Measurements from ENCODE around the gene LRRIQ1. TPM values are rescaled to one million over a fixed set of nuclear protein-coding genes. Genes with fewer than 3 reads are reported as not detected.

Gene LRRIQ1
- total RNA-seq, 1 experiment from 2014 or later, result 3.4 TPM

DNA sequence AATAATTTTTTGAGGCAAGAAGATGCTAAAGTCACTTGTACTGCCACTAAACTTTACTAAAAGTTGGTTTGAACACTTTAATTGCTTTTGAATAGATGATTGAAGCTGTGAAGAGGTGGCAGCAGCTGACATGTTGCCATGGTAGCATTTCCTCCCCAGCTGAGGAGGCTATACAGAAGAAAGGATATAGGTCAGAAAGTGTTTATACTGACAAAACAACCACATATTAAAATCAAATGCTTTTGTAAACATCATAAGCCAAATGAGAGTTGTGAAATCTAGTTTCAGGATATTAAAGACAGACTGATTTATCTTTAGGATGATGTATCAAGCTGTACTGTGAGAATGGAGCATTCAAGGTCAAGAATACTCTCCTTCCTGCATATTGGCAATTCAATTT is 41.7 kb upstream of the LRRIQ1 start:
- no peaks in the 10 kb centered on the region for H3K27me3 ChIP-seq (replicated peaks; ENCODE audit: insufficient read depth, low read depth, low read length, poor library complexity)
- BruUV-seq (replicated peaks), result no TSS peak
- no peak for TF ChIP-seq EZH2 (IDR thresholded peaks at IDR 0.05; ENCODE audit: borderline replicate concordance, low read depth, low read length, poor library complexity, severe bottlenecking)
- TF ChIP-seq, protein P1, sequence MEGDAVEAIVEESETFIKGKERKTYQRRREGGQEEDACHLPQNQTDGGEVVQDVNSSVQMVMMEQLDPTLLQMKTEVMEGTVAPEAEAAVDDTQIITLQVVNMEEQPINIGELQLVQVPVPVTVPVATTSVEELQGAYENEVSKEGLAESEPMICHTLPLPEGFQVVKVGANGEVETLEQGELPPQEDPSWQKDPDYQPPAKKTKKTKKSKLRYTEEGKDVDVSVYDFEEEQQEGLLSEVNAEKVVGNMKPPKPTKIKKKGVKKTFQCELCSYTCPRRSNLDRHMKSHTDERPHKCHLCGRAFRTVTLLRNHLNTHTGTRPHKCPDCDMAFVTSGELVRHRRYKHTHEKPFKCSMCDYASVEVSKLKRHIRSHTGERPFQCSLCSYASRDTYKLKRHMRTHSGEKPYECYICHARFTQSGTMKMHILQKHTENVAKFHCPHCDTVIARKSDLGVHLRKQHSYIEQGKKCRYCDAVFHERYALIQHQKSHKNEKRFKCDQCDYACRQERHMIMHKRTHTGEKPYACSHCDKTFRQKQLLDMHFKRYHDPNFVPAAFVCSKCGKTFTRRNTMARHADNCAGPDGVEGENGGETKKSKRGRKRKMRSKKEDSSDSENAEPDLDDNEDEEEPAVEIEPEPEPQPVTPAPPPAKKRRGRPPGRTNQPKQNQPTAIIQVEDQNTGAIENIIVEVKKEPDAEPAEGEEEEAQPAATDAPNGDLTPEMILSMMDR (conservative IDR thresholded peaks at IDR 0.05; ENCODE audit: low read depth, low read length), result no peak
- H3K36me3 ChIP-seq (ENCODE audit: insufficient read depth, low read length, poor library complexity, severe bottlenecking), result no peaks in the 10 kb centered on the region
- CTCF ChIA-PET, result no interaction called here
- POLR2A ChIA-PET (ENCODE audit: low non-redundant PET), result no interaction called here
- no peak overlapping the region for H3K4me3 ChIP-seq (ENCODE audit: low read depth, low read length, poor library complexity, severe bottlenecking)
- H3K27ac ChIP-seq (ENCODE audit: low read depth, low read length, poor library complexity, severe bottlenecking), result no peak overlapping the region
- no peaks in the 10 kb centered on the region for H3K9me3 ChIP-seq (ENCODE audit: low read depth, low read length, poor library complexity, severe bottlenecking)
- peak; percentile 40 for DNase-seq (ENCODE audit: low spot score)
- H3K4me1 ChIP-seq (ENCODE audit: insufficient read depth, low read length, poor library complexity, severe bottlenecking), result peaks cover 10% of the 10 kb centered on the region
- intact Hi-C loops (cut with micrococcal nuclease; ENCODE audit: unreplicated experiment), result no loop called here

DNA sequence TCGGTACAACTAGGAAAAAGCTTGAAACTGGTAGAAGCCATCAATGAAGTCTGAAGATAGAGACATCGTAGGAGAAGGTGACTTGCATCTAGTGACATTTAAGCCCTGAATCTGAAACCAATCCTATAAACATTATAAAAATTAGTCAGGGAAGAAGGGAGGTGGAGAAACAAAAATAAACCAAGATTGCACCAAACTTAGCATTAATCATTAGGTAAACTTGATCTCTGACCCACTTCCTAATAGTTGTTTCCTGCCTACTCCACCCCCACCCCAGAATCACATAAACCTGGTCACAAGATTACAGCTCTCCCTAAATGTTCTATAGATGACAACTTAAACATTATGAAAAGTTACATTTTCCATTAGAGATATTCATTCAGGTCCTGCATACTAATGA is 40.5 kb upstream of the LRRIQ1 start:
- ChIA-PET CTCF (no interaction called here), POLR2A (ENCODE audit: low non-redundant PET) (no interaction called here)
- no peak overlapping the region for H3K27ac ChIP-seq (ENCODE audit: low read depth, low read length, poor library complexity, severe bottlenecking)
- no peaks in the 10 kb centered on the region for H3K27me3 ChIP-seq (replicated peaks; ENCODE audit: insufficient read depth, low read depth, low read length, poor library complexity)
- intact Hi-C loops (cut with micrococcal nuclease; ENCODE audit: unreplicated experiment), result no loop called here
- BruUV-seq (replicated peaks), result no TSS peak
- H3K9me3 ChIP-seq (ENCODE audit: low read depth, low read length, poor library complexity, severe bottlenecking), result no peaks in the 10 kb centered on the region
- H3K4me3 ChIP-seq (ENCODE audit: low read depth, low read length, poor library complexity, severe bottlenecking), result no peak overlapping the region
- DNase-seq (ENCODE audit: low spot score), result no peak
- no peak for TF ChIP-seq EZH2 (IDR thresholded peaks at IDR 0.05; ENCODE audit: borderline replicate concordance, low read depth, low read length, poor library complexity, severe bottlenecking)
- TF ChIP-seq, protein P1 (conservative IDR thresholded peaks at IDR 0.05; ENCODE audit: low read depth, low read length), result no peak
- peaks cover 10% of the 10 kb centered on the region for H3K4me1 ChIP-seq (ENCODE audit: insufficient read depth, low read length, poor library complexity, severe bottlenecking)
- H3K36me3 ChIP-seq (ENCODE audit: insufficient read depth, low read length, poor library complexity, severe bottlenecking), result no peaks in the 10 kb centered on the region

DNA sequence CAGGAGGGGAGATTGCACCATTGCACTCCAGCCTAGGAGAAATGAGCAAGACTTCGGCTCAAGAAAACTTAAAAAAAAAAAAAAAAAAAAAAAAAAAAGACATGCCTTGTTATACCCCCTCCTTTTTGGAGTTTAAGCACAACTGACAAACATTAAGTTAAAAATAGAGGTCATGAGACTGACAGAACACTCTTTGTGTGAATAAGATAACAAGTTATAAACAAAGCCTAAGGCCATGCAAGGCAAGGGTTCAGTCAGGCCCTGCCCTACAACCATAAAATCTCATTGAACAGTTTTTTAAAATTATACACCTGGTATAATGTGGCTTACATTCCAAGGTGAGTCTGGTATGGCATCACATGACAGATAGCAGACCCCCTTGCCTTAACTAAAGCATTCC is 39.4 kb upstream of the LRRIQ1 start:
- intact Hi-C loops (cut with micrococcal nuclease; ENCODE audit: unreplicated experiment), result no loop called here

More for the DNA sequence above, 39.4 kb upstream of the LRRIQ1 start:
- no peak overlapping the region for H3K4me3 ChIP-seq (ENCODE audit: low read depth, low read length, poor library complexity, severe bottlenecking)
- DNase-seq (ENCODE audit: low spot score), result no peak
- no peaks in the 10 kb centered on the region for H3K36me3 ChIP-seq (ENCODE audit: insufficient read depth, low read length, poor library complexity, severe bottlenecking)
- H3K27me3 ChIP-seq (replicated peaks; ENCODE audit: insufficient read depth, low read depth, low read length, poor library complexity), result no peaks in the 10 kb centered on the region
- POLR2A ChIA-PET (ENCODE audit: low non-redundant PET), result no interaction called here
- H3K9me3 ChIP-seq (ENCODE audit: low read depth, low read length, poor library complexity, severe bottlenecking), result no peaks in the 10 kb centered on the region
- no TSS peak for BruUV-seq (replicated peaks)
- CTCF ChIA-PET, result no interaction called here
- TF ChIP-seq, protein P1 (conservative IDR thresholded peaks at IDR 0.05; ENCODE audit: low read depth, low read length), result no peak
- no peak for TF ChIP-seq EZH2 (IDR thresholded peaks at IDR 0.05; ENCODE audit: borderline replicate concordance, low read depth, low read length, poor library complexity, severe bottlenecking)
- H3K27ac ChIP-seq (ENCODE audit: low read depth, low read length, poor library complexity, severe bottlenecking), result no peak overlapping the region
- peaks cover 10% of the 10 kb centered on the region for H3K4me1 ChIP-seq (ENCODE audit: insufficient read depth, low read length, poor library complexity, severe bottlenecking)
